CD4-positive, alpha-beta T cell treated with Interferon alpha-2 for 1 hour (primary cell): ENCODE data around the gene USP5.
A peak's percentile ranks its signal among the peaks of the same experiment; 100 is the strongest.
"Not testable (repeated sequence)": the region's sequence is repeated elsewhere in the genome, so short reads cannot be mapped to it uniquely, and the experiment has no call there.

Experiments used
- DNase-seq, 2 donors: peaks; one replicate each; pipeline ENCODE4 v3.0.0-alpha.2; 2020 to 2022

The USP5 gene

GRCh38 chr12:6867413-6868210 is 15.7 kb downstream of the USP5 start, which contains the start of gene TPI1:
Gene TPI1, plus strand, starts transcription at chr12:6867531. Its CDS starts 36 bp downstream, at chr12:6867567.
- peak; percentile 82 to 89 for DNase-seq

- DNase-seq = no peak
Observed at GRCh38 chr12:6868211-6869048, 16.5 kb downstream of the USP5 start.

- DNase-seq = peak; percentile 81 to 90
Observed at GRCh38 chr12:6869049-6870021, 17.4 kb downstream of the USP5 start.

- not testable (repeated sequence) for DNase-seq
Observed at GRCh38 chr12:6870304-6870703, 18.4 kb downstream of the USP5 start.

- DNase-seq = peak in 1 of 2 donors; percentile 46
Observed at GRCh38 chr12:6871052-6871957, 19.4 kb downstream of the USP5 start.

GRCh38 chr12:6872073-6873048 is 20.4 kb downstream of the USP5 start:
- DNase-seq = peak; percentile 84 to 88

- peak; percentile 98 for DNase-seq
Observed at GRCh38 chr12:6873094-6874014, 21.4 kb downstream of the USP5 start, which contains the start of gene SPSB2. Gene SPSB2, minus strand, starts transcription at chr12:6873303. Its CDS starts 402 bp downstream, at chr12:6872901.

GRCh38 chr12:6874015-6874368 is 22.0 kb downstream of the USP5 start:
- DNase-seq = not testable (repeated sequence)

- DNase-seq = not testable (repeated sequence)
Observed at GRCh38 chr12:6879824-6880223, 27.9 kb downstream of the USP5 start.

- DNase-seq = no peak
Observed at GRCh38 chr12:6883252-6883651, 31.3 kb downstream of the USP5 start.

- no peak for DNase-seq
Observed at GRCh38 chr12:6883683-6884082, 31.7 kb downstream of the USP5 start.

GRCh38 chr12:6884539-6884938 is 32.6 kb downstream of the USP5 start:
- DNase-seq = no peak

GRCh38 chr12:6886206-6886999 is 34.5 kb downstream of the USP5 start:
- not testable (repeated sequence) for DNase-seq

- peak in 1 of 2 donors; percentile 17 for DNase-seq
Observed at GRCh38 chr12:6887460-6887859, 35.5 kb downstream of the USP5 start.

GRCh38 chr12:6888360-6888759 is 36.4 kb downstream of the USP5 start:
- DNase-seq = no peak

GRCh38 chr12:6888794-6889193 is 36.8 kb downstream of the USP5 start:
- DNase-seq = not testable (repeated sequence)

- DNase-seq = not testable (repeated sequence)
Observed at GRCh38 chr12:6889775-6890573, 38.0 kb downstream of the USP5 start.
